Neuron (in vitro differentiated cells): ENCODE measurements around the gene HTRA1.

Source experiments
- H2AFZ ChIP-seq: one replicate; pipeline ENCODE4 v1.6.1; 2013; ENCODE audit warnings: low read depth, mild to moderate bottlenecking, inconsistent platforms, low read length, moderate library complexity
- H3K27me3 ChIP-seq: one replicate; pipeline ENCODE4 v1.6.1; 2013; ENCODE audit warnings: low read length; ENCODE audit not compliant: insufficient read depth
- H3K36me3 ChIP-seq: one replicate; pipeline ENCODE4 v1.6.1; 2013; ENCODE audit warnings: low read length; ENCODE audit not compliant: insufficient read depth
- H3K4me1 ChIP-seq: one replicate; pipeline ENCODE4 v1.6.1; 2013; ENCODE audit warnings: low read length; ENCODE audit not compliant: insufficient read depth
- H3K4me3 ChIP-seq: 2 replicates; pipeline ENCODE4 v1.5.1; 2013; ENCODE audit warnings: mild to moderate bottlenecking, low read length, moderate library complexity
- H3K9me3 ChIP-seq: one replicate; pipeline ENCODE4 v1.6.1; 2013; ENCODE audit warnings: low read length

The HTRA1 gene

GRCh38 chr10:122484276-122485060, 23.1 kb downstream of the HTRA1 start:
- Histone ChIP-seq H3K27me3 (no peaks in the 10 kb centered on the region), H3K4me1 (peaks cover 20% of the 10 kb centered on the region), H3K36me3 (no peaks in the 10 kb centered on the region), H3K4me3 (no peak overlapping the region), H3K9me3 (peaks cover 6% of the 10 kb centered on the region), H2AFZ (no peak overlapping the region)

DNA sequence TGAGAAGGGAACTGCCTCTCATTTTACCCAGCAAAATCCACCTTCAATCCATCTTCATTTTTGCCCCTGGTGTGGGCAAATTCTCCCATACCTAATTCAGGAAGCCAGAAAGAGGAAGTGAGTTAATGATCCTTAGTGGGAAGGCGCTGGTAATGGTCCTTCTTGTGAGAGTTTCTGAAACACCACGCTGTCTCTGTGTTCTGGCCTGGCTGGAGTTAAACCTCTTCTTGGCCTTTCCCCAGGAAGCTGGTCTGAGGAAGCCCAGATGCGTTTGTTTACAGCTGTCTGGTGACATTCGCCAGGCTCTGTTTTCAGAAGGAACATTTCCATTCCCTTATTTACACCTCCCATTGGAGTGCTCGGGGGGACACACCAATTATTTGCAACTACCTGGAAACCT, 24.3 kb downstream of the HTRA1 start:
- H3K4me3 ChIP-seq = no peak overlapping the region
- peaks cover 6% of the 10 kb centered on the region for H3K9me3 ChIP-seq
- H3K4me1 ChIP-seq = peaks cover 20% of the 10 kb centered on the region
- H3K27me3 ChIP-seq = no peaks in the 10 kb centered on the region
- no peaks in the 10 kb centered on the region for H3K36me3 ChIP-seq
- H2AFZ ChIP-seq = no peak overlapping the region

GRCh38 chr10:122486406-122487080, 25.2 kb downstream of the HTRA1 start:
- no peak overlapping the region for H3K4me3 ChIP-seq
- H3K36me3 ChIP-seq = no peaks in the 10 kb centered on the region
- peaks cover 2% of the 10 kb centered on the region for H3K9me3 ChIP-seq
- peaks cover 23% of the 10 kb centered on the region for H3K4me1 ChIP-seq
- H3K27me3 ChIP-seq = no peaks in the 10 kb centered on the region
- H2AFZ ChIP-seq = no peak overlapping the region

DNA sequence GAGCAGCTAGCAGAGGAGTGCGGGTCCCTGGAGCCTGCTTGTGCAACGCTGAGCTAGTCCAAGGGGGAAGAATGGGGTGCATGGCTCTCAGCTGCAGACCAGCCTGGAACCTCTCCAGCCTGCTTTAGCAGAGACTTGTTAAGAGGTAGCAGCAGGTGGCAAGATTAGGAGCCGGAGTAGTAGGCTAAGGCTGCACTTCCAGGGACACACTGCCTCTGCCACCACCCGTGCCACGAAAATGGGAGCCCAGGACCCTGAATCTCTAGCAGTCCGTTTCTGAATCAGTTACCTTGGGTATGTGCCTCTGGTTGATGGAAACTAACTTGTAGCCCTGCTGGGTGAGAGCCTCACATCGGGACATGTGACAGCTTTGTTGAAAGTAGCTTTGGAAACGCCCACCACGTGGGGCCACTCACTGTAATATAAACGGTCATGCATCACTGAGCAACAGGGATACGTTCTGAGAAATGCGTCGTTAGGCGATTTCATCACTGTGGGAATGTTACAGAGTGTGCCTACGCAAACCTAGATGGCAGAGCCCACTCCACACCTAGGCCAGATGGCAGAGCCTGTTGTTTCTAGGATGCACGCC, 25.9 kb downstream of the HTRA1 start:
- Histone ChIP-seq H3K36me3 (no peaks in the 10 kb centered on the region), H3K27me3 (no peaks in the 10 kb centered on the region), H3K9me3 (no peaks in the 10 kb centered on the region), H2AFZ (no peak overlapping the region), H3K4me1 (peaks cover 28% of the 10 kb centered on the region), H3K4me3 (no peak overlapping the region)

DNA sequence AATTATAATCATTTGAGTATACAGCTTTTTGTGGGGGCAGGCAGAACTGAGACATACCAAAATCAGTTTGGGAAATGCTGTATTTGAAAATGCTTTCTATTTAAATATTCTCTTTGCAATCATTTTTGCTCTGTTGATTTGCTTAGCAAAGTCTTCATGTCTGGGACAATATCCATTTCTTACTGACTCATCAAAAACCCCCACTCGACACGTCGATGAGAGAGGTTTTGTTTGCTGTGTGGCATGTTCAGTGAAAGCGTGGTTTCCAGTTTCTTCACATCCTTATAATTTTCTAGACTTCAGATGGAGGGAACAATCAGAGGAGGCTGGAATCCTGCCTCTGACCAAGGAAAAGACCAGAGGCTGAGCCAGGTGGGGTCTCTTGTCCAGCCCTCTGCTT, 28.9 kb downstream of the HTRA1 start:
- Histone ChIP-seq H3K27me3 (no peaks in the 10 kb centered on the region), H3K4me1 (peaks cover 28% of the 10 kb centered on the region), H3K9me3 (no peaks in the 10 kb centered on the region), H3K36me3 (no peaks in the 10 kb centered on the region), H2AFZ (no peak overlapping the region), H3K4me3 (no peak overlapping the region)

DNA sequence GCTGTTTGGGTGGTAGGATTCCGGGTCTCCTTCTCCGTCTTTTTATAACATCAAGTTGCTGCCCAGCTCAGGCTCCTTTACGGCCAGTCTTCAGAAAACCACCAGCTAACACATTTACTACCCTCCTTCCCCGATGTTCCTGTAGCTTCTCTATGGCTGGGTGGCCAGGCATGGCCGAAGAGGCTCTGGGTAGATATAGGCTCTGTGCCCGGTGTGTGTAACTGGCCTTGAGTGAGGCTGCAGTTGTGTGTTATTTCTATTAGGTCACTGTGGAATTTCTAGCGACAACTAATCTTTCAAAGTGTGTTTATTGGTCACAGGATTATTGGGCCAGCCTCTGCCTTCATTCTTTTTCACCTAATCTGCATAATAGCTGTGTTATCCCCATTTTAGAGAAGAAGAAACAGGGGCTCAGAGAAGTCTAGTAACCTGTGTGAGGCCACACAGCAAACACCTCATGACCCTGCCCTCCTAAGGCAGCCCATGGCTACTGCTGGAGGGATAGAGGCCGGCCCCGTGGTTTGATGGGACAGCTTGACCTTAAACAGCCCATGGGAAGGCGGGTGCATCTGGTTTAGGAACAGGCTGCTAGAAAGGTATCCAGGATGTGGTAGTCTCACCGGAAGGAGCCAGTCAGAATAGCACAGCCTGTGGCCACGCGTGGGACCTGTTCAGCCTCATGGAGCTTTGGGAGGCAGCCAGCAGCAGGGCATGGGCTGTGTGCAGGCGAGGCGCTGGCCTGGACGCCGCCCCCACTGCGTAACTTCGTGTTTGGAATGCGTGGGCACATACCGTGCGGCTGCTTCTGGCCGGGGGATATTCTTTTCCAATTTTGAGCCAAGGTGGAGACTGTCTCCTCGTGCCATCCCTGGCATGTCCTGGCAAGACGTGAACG, 29.7 kb downstream of the HTRA1 start:
- H3K36me3 ChIP-seq = no peaks in the 10 kb centered on the region
- H2AFZ ChIP-seq = no peak overlapping the region
- peaks cover 24% of the 10 kb centered on the region for H3K4me1 ChIP-seq
- no peaks in the 10 kb centered on the region for H3K27me3 ChIP-seq
- H3K4me3 ChIP-seq = no peak overlapping the region
- H3K9me3 ChIP-seq = no peaks in the 10 kb centered on the region

DNA sequence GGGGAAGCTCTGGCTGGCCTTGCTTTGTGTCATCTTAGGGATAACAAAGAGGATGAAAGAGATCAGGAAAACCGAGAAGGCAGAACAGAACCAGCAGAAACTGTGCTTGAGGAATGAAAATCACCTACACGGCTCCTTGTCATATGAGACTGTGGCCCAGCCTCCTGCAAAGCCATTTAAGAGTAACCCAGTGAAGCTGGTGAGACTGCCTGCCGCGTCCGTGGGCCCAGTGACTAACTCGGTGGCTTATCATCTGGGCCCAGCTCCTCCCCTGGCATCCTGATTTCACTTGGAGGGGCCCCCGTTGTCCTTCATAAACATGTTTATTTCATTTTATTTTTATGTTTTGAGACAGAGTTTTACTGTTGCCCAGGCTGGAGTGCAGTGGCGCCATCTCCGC, 30.7 kb downstream of the HTRA1 start:
- H3K36me3 ChIP-seq = no peaks in the 10 kb centered on the region
- H3K9me3 ChIP-seq = peaks cover 2% of the 10 kb centered on the region
- no peaks in the 10 kb centered on the region for H3K27me3 ChIP-seq
- H3K4me1 ChIP-seq = peaks cover 14% of the 10 kb centered on the region
- no peak overlapping the region for H3K4me3 ChIP-seq
- no peak overlapping the region for H2AFZ ChIP-seq

- Histone ChIP-seq H3K36me3 (no peaks in the 10 kb centered on the region), H3K4me1 (peaks cover 7% of the 10 kb centered on the region), H3K9me3 (peaks cover 2% of the 10 kb centered on the region), H3K27me3 (no peaks in the 10 kb centered on the region), H2AFZ (no peak overlapping the region), H3K4me3 (no peak overlapping the region)
These were observed 31.7 kb downstream of the HTRA1 start for GRCh38 chr10:122492999-122493481.

- Histone ChIP-seq H2AFZ (no peak overlapping the region), H3K4me3 (no peak overlapping the region), H3K4me1 (peaks cover 7% of the 10 kb centered on the region), H3K27me3 (no peaks in the 10 kb centered on the region), H3K9me3 (peaks cover 2% of the 10 kb centered on the region), H3K36me3 (no peaks in the 10 kb centered on the region)
These were observed 32.4 kb downstream of the HTRA1 start for GRCh38 chr10:122493761-122494160.

DNA sequence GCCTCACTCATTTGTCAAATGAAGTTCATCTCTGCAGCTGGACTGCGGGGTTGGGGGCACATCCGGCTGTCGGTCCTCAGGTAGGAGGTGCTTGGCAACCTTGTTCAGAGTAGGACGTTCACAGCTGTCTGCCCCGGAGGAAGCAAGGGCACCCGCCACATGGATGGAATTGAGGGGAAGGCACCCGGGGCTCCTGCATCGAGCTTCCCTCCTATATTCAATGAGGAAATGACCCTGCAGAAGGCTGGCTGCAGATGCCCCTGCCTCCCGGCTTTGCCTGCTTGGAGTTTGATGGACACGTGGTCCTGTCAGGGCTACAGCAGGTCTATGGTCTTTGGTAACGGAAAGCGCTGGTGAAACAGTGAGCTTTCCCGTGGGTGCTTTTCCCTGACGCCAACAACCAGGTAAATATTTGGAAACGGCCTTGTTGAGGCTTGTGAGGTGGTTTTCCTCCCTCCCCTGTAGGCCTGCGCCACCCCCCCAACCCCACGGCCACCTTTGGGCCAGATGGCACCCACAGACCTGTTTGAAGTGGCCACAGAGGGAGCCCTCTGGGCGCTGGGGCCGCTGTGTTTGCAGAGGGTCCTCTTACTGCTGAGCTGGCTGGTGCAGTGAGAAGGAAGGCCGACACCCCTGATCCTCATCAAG, 32.9 kb downstream of the HTRA1 start:
- peaks cover 2% of the 10 kb centered on the region for H3K9me3 ChIP-seq
- H3K4me3 ChIP-seq = no peak overlapping the region
- H3K36me3 ChIP-seq = no peaks in the 10 kb centered on the region
- H3K27me3 ChIP-seq = no peaks in the 10 kb centered on the region
- H3K4me1 ChIP-seq = peaks cover 7% of the 10 kb centered on the region
- no peak overlapping the region for H2AFZ ChIP-seq

DNA sequence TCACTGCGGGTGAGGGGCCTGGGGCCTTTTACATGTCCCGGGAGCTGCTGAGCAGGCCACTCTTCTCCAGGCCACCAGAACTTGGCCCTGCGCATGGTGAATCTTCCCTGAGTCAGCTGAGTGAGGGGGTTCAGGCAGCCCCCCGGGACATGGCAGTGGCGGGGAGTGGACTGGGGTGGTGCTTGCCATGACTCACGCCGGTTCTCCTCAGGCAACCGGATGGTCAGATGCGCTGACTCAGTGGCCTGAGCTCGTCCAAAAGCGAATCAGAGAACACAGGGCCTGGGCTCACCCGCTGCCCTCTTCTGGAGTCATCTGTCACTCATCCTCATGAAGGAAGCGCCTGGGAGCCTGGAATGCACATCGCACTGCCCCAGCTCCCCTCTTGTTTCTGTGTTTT, 33.5 kb downstream of the HTRA1 start:
- H3K36me3 ChIP-seq = no peaks in the 10 kb centered on the region
- peaks cover 7% of the 10 kb centered on the region for H3K4me1 ChIP-seq
- no peak overlapping the region for H3K4me3 ChIP-seq
- no peak overlapping the region for H2AFZ ChIP-seq
- H3K9me3 ChIP-seq = peaks cover 2% of the 10 kb centered on the region
- no peaks in the 10 kb centered on the region for H3K27me3 ChIP-seq
